ENCODE results near the gene TNFAIP8L3. TPM values are rescaled to one million over a fixed set of nuclear protein-coding genes. Genes with fewer than 3 reads are reported as not detected.
"Not testable (repeated sequence)": the region's sequence is repeated elsewhere in the genome, so short reads cannot be mapped to it uniquely, and the experiment has no call there.

TNFAIP8L3 gene
- total RNA-seq = 4.6 to 6.1 TPM (median 5.4 TPM) in 3 replicates
- long read RNA-seq, transcript TNFAIP8L3-202 (2 exons, 2,002 nt) = major isoform, 18 of 20 reads
- long read RNA-seq, partial matches to known transcripts = 0 of 20 reads
- long read RNA-seq, other reads (novel, unspliced or antisense) = 2 of 20 reads

DNA sequence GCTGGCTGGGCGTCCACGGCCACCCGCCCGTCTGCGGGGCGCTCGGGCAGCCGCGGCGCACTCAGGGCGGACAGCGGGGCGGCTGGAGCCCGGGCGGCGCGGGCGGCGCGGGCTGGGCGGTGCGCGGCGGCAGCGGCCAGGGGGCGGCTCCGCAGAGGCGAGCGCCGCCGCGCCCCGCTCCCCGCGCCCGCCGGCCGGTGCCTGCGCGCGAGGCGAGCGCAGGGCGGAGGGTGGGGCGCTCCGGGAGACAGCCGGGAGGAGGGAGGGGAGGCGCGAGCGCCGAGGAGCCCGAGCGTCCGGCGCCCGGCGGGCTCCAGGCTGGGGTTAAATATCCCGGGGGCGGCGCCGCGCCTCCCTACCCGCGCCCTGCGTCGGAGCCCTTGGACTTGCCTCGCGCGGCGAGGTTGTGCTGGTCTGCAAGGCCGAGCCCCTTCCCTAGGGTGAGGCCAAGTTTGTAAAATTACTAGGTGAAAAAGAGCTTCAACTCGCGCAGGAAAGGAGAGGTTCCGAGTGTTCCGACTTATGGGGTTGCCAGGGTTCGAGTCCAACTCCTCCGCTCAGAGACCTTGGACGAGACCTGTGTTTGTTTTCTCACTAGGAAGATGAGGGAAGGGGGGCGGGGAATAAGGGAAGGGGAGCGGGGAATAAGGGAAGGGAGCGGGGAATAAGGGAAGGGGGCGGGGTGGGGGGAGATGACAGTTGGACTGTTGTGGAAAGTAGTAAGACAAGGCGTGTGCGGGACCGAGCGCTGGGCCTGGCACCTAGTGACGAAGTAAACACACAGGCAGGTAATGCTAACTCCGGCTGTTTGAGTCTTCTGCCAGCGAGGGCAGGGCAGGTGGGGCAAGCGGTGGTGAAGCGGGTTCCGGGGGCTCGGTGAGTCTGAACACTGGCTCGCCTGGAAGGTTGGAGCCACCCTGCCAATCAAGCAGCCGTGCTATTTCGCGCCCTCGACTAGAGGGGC, at the start of gene TNFAIP8L3:
Gene TNFAIP8L3 (minus strand): TSS at position 301 of the 964 bp plus-strand sequence. CDS start 311 bp downstream, outside the sequence.
- Mint-ChIP-seq H3K4me1 (ENCODE audit: low read depth) (peaks cover 21% of the 10 kb centered on the region), H3K9me3 (ENCODE audit: low read depth) (no peaks in the 10 kb centered on the region), H3K27me3 (ENCODE audit: low read depth) (peaks cover 11% of the 10 kb centered on the region), H3K27ac (ENCODE audit: unreplicated experiment) (no peak within 1 kb of the TSS), H3K36me3 (ENCODE audit: low read depth) (no peaks in the 10 kb centered on the region), H3K4me3 (ENCODE audit: unreplicated experiment) (peak within 1 kb of the TSS; percentile 77)
- TF ChIP-seq, protein P1, sequence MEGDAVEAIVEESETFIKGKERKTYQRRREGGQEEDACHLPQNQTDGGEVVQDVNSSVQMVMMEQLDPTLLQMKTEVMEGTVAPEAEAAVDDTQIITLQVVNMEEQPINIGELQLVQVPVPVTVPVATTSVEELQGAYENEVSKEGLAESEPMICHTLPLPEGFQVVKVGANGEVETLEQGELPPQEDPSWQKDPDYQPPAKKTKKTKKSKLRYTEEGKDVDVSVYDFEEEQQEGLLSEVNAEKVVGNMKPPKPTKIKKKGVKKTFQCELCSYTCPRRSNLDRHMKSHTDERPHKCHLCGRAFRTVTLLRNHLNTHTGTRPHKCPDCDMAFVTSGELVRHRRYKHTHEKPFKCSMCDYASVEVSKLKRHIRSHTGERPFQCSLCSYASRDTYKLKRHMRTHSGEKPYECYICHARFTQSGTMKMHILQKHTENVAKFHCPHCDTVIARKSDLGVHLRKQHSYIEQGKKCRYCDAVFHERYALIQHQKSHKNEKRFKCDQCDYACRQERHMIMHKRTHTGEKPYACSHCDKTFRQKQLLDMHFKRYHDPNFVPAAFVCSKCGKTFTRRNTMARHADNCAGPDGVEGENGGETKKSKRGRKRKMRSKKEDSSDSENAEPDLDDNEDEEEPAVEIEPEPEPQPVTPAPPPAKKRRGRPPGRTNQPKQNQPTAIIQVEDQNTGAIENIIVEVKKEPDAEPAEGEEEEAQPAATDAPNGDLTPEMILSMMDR (IDR thresholded peaks at IDR 0.05) = no peak
- DNase-seq (ENCODE audit: low spot score) = no peak

DNA sequence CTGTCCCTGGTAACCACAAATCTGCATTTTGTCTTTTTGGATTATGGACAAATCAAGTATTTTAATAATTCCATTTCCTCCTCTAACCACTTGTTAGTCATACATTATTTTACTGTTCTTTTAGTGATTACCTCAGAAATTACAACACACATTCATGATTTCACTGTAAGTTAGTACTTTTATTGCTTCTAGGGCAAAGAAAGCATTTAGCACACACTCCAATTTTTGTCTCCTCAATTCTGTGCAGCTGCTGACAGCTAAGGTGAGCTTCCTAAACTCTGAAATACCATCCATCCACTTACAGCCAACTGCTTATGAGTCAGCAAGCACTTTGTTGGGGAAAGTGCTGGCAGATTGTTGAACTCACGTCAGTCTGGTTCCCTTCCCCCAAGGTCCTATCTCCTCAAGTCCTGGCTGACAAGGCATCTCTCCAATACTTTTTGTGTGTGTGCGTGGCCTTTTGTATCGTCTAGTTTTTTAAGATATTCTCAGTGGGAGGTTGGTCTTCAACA, 49.4 kb upstream of the TNFAIP8L3 start:
- H3K27ac Mint-ChIP-seq (ENCODE audit: unreplicated experiment) = peak overlapping the region; percentile 67
- DNase-seq (ENCODE audit: low spot score) = no peak
- peaks cover 1% of the 10 kb centered on the region for H3K27me3 Mint-ChIP-seq (ENCODE audit: low read depth)
- H3K4me3 Mint-ChIP-seq (ENCODE audit: unreplicated experiment) = no peak overlapping the region
- H3K9me3 Mint-ChIP-seq (ENCODE audit: low read depth) = peaks cover 14% of the 10 kb centered on the region
- TF ChIP-seq, protein P1 (IDR thresholded peaks at IDR 0.05) = no peak
- H3K4me1 Mint-ChIP-seq (ENCODE audit: low read depth) = peaks cover 13% of the 10 kb centered on the region
- H3K36me3 Mint-ChIP-seq (ENCODE audit: low read depth) = peaks cover 1% of the 10 kb centered on the region

DNA sequence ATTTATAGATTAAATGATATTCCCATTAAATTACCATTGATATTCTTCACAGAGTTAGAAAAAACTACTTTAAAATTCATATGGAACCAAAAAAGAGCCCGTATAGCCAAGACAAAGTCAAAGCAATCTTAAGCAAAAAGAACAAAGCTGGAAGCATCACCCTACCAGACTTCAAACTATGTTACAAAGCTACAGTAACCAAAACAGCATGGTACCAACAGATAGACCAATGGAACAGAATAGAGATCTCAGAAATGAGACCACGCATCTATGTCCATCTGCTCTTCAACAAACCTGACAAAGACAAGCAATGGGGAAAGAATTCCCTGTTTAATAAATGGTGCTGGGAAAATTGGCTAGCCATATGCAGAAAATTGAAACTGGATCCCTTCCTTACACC, 45.6 kb upstream of the TNFAIP8L3 start:
- Mint-ChIP-seq H3K9me3 (ENCODE audit: low read depth) (peaks cover 14% of the 10 kb centered on the region), H3K4me1 (ENCODE audit: low read depth) (peaks cover 17% of the 10 kb centered on the region)
- not testable (repeated sequence) for H3K27me3 Mint-ChIP-seq (ENCODE audit: low read depth); H3K36me3 Mint-ChIP-seq (ENCODE audit: low read depth); H3K27ac Mint-ChIP-seq (ENCODE audit: unreplicated experiment); DNase-seq (ENCODE audit: low spot score); H3K4me3 Mint-ChIP-seq (ENCODE audit: unreplicated experiment)

DNA sequence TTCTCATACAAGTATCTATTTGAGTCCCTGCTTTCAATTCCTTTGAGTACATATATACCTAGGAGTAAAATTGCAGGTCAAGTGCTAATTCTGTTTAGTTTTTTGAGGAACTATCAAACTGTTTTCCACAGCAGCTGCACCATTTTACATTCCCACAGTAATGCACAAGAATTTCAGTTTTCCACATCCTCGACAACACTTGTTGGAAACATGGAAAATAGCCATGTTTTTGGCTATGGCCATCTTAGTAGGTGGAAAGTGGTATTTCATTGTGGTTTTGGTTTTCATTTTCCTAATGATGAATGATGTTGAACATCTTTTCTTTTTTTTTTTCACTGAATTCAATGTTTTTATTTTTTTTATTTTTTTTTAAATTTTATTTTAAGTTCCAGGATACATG, 44.4 kb upstream of the TNFAIP8L3 start:
- peaks cover 1% of the 10 kb centered on the region for H3K36me3 Mint-ChIP-seq (ENCODE audit: low read depth)
- no peak overlapping the region for H3K27ac Mint-ChIP-seq (ENCODE audit: unreplicated experiment)
- TF ChIP-seq, protein P1 (IDR thresholded peaks at IDR 0.05) = no peak
- no peak overlapping the region for H3K4me3 Mint-ChIP-seq (ENCODE audit: unreplicated experiment)
- DNase-seq (ENCODE audit: low spot score) = no peak
- H3K27me3 Mint-ChIP-seq (ENCODE audit: low read depth) = peaks cover 1% of the 10 kb centered on the region
- H3K9me3 Mint-ChIP-seq (ENCODE audit: low read depth) = peaks cover 14% of the 10 kb centered on the region
- H3K4me1 Mint-ChIP-seq (ENCODE audit: low read depth) = peaks cover 18% of the 10 kb centered on the region

DNA sequence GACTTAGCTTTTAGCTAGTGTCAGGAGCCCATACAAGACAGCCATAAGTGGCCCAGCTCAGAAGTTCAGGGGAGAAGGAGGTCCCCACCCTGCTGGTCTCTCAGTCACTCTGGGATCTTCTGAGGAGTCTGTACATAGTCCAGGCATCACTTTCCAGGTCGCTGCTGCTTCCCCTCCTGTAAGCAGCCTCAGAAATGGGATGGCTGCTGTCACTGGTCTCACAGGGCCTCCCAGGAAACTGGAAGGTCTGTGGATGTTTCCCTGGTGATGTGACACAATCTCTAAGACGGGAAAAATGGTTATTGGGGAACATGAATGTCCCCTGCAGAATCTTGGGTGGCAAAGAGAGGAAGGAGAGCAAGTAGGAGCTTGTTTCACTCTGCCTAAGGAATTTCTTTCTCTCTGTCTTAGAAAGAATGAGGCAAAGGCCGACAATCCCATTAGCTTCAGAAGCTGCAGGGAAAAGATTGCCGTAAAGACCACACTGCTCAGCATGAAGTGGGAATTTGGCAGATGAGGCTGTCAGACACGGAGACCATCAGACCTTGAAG, 43.2 kb upstream of the TNFAIP8L3 start:
- Mint-ChIP-seq H3K27me3 (ENCODE audit: low read depth) (peaks cover 1% of the 10 kb centered on the region), H3K27ac (ENCODE audit: unreplicated experiment) (no peak overlapping the region), H3K4me3 (ENCODE audit: unreplicated experiment) (no peak overlapping the region), H3K4me1 (ENCODE audit: low read depth) (peaks cover 24% of the 10 kb centered on the region), H3K36me3 (ENCODE audit: low read depth) (peaks cover 1% of the 10 kb centered on the region), H3K9me3 (ENCODE audit: low read depth) (peaks cover 14% of the 10 kb centered on the region)
- no peak for DNase-seq (ENCODE audit: low spot score)
- TF ChIP-seq, protein P1 (IDR thresholded peaks at IDR 0.05) = no peak
